ENCODE data around the gene ZNF678. TPM values are rescaled to one million over a fixed set of nuclear protein-coding genes. Genes with fewer than 3 reads are reported as not detected.

ZNF678 gene
- total RNA-seq, 4 donors from 2014 or later = 2.3 to 7.3 (median 4.9) TPM

DNA sequence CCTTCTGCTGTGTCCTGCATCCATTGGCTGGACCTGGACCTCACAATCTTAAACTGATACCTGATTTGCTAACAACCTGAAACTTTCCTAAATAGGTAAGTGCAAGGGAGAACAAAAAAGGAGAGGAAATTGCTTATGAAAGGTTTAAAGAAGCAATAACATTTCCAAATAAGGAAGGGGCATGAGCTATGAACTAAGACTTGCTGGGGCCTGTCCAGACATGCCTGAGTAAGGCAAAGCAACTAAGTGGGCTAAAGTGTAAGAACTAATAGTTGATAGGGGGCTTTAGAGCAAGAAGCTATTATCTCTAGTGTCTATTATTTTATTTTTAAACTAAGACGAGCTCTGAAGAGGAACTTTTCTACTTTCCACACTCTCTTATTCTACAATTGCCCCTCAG is 160.1 kb downstream of the ZNF678 start:
- no peaks in the 10 kb centered on the region for H3K9me3 ChIP-seq
- intact Hi-C loops (cut with DNase I; ENCODE audit: low total_unique reads) (no loop called here), in situ Hi-C loops (cut with MboI; ENCODE audit: low sequenced_read_pairs in 4 of 4) (loop anchor here in 2 of 4 donors (25.0 kb wide), 1 partner anchor 236 kb away; no protein-coding TSS in a partner anchor)

GRCh38 chr1:227725046-227725445 is 161.7 kb downstream of the ZNF678 start:
- Histone ChIP-seq H3K27me3 (no peaks in the 10 kb centered on the region), H3K4me3 (no peak overlapping the region), H3K4me1 (peaks cover 15 to 21% of the 10 kb centered on the region in 2 donors), H3K27ac (no peak overlapping the region), H3K36me3 (no peaks in the 10 kb centered on the region), H3K9me3 (no peaks in the 10 kb centered on the region)
- TF ChIP-seq, protein P1, sequence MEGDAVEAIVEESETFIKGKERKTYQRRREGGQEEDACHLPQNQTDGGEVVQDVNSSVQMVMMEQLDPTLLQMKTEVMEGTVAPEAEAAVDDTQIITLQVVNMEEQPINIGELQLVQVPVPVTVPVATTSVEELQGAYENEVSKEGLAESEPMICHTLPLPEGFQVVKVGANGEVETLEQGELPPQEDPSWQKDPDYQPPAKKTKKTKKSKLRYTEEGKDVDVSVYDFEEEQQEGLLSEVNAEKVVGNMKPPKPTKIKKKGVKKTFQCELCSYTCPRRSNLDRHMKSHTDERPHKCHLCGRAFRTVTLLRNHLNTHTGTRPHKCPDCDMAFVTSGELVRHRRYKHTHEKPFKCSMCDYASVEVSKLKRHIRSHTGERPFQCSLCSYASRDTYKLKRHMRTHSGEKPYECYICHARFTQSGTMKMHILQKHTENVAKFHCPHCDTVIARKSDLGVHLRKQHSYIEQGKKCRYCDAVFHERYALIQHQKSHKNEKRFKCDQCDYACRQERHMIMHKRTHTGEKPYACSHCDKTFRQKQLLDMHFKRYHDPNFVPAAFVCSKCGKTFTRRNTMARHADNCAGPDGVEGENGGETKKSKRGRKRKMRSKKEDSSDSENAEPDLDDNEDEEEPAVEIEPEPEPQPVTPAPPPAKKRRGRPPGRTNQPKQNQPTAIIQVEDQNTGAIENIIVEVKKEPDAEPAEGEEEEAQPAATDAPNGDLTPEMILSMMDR (IDR thresholded peaks at IDR 0.05 in 4 of 5, conservative IDR thresholded peaks at IDR 0.05 in 1 of 5) = no peak
- TF ChIP-seq POLR2A (IDR thresholded peaks at IDR 0.05) = no peak
- in situ Hi-C loops (cut with MboI; ENCODE audit: low sequenced_read_pairs in 4 of 4) = no loop called here
- ATAC-seq (no peak), DNase-seq (no peak)
- intact Hi-C loops (cut with DNase I; ENCODE audit: low total_unique reads) = loop anchor here (5.0 kb wide), 1 partner anchor 183 kb away; no protein-coding TSS in a partner anchor

More for the DNA sequence above, 160.1 kb downstream of the ZNF678 start:
- H3K27ac ChIP-seq = no peak overlapping the region
- peaks cover 6 to 7% of the 10 kb centered on the region in 2 donors for H3K4me1 ChIP-seq
- TF ChIP-seq, protein P1 (IDR thresholded peaks at IDR 0.05 in 4 of 5, conservative IDR thresholded peaks at IDR 0.05 in 1 of 5) = no peak
- TF ChIP-seq POLR2A (IDR thresholded peaks at IDR 0.05) = no peak
- H3K4me3 ChIP-seq = no peak overlapping the region
- ATAC-seq = no peak
- DNase-seq = no peak
- H3K27me3 ChIP-seq = no peaks in the 10 kb centered on the region
- no peaks in the 10 kb centered on the region for H3K36me3 ChIP-seq

DNA sequence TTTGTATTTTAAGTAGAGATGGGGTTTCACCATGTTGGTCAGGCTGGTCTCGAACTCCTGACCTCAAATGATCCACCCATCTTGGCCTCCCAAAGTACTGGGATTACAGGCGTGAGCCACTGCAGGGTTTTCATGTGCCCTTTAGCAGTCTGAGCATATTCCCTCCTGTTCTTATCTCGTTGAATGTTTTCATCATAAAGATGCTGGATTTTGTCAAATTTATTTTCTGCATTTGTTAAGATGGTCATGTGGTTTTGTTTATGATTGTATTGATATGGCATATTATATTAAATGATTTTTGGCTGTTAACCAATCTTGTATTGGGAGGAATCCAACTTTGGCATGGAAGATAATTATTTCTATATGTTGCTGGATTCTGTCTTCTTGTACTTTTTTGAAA is 163.0 kb downstream of the ZNF678 start:
- intact Hi-C loops (cut with DNase I; ENCODE audit: low total_unique reads) = loop anchor here (5.0 kb wide), 1 partner anchor 184 kb away; no protein-coding TSS in a partner anchor
- TF ChIP-seq, protein P1 (IDR thresholded peaks at IDR 0.05 in 4 of 5, conservative IDR thresholded peaks at IDR 0.05 in 1 of 5) = no peak
- TF ChIP-seq POLR2A (IDR thresholded peaks at IDR 0.05) = no peak
- H3K36me3 ChIP-seq = peaks cover 0 to 3% of the 10 kb centered on the region in 2 donors
- ATAC-seq = no peak
- no peak overlapping the region for H3K27ac ChIP-seq
- H3K27me3 ChIP-seq = no peaks in the 10 kb centered on the region
- DNase-seq = no peak
- in situ Hi-C loops (cut with MboI; ENCODE audit: low sequenced_read_pairs in 4 of 4) = no loop called here
- H3K9me3 ChIP-seq = no peaks in the 10 kb centered on the region
- peaks cover 15 to 21% of the 10 kb centered on the region in 2 donors for H3K4me1 ChIP-seq
- H3K4me3 ChIP-seq = no peak overlapping the region

Other genes with a start within 250 kb of the ZNF678 start
- gene CDC42BPA, start 245.1 kb upstream of the ZNF678 start, total RNA-seq = 10 to 100 TPM; 13.9 to 30.6 (median 16.6) TPM
- gene JMJD4, start 171.7 kb downstream of the ZNF678 start, total RNA-seq = 10 to 100 TPM in 3 of 4 donors, 1 to 10 TPM in 1; 9.2 to 21.6 (median 19.9) TPM
- 10 to 100 TPM; 30.2 to 42.7 (median 37.9) TPM for gene SNAP47, start 171.9 kb downstream of the ZNF678 start, total RNA-seq